CD4-positive, alpha-beta T cell treated with Interleukin-15 for 1 hour (primary cell): ENCODE data around the gene SBNO1.
"Not testable (repeated sequence)": the region's sequence is repeated elsewhere in the genome, so short reads cannot be mapped to it uniquely, and the experiment has no call there.

ENCODE experiments used
- DNase-seq: peaks from one replicate; pipeline ENCODE4 v3.0.0-alpha.2; 2020

Gene SBNO1

GRCh38 chr12:123337070-123337469 is 27.6 kb downstream of the SBNO1 start:
- no peak for DNase-seq

- no peak for DNase-seq
These were observed 28.1 kb downstream of the SBNO1 start for GRCh38 chr12:123336530-123336929.

- no peak for DNase-seq
These were observed 29.2 kb downstream of the SBNO1 start for GRCh38 chr12:123335490-123335889.

- no peak for DNase-seq
These were observed 34.8 kb downstream of the SBNO1 start for GRCh38 chr12:123329799-123330198.

- no peak for DNase-seq
These were observed 44.8 kb downstream of the SBNO1 start for GRCh38 chr12:123319826-123320225.

GRCh38 chr12:123319273-123319672 is 45.4 kb downstream of the SBNO1 start:
- no peak for DNase-seq

- not testable (repeated sequence) for DNase-seq
These were observed 51.6 kb downstream of the SBNO1 start for GRCh38 chr12:123313046-123313445.

GRCh38 chr12:123306200-123306599 is 58.4 kb downstream of the SBNO1 start:
- no peak for DNase-seq

GRCh38 chr12:123305136-123305535 is 59.5 kb downstream of the SBNO1 start:
- no peak for DNase-seq

GRCh38 chr12:123293178-123293760 is 71.4 kb downstream of the SBNO1 start:
- no peak for DNase-seq

- no peak for DNase-seq
These were observed 74.7 kb downstream of the SBNO1 start for GRCh38 chr12:123289911-123290310.

- no peak for DNase-seq
These were observed 75.8 kb downstream of the SBNO1 start for GRCh38 chr12:123288751-123289346.

- no peak for DNase-seq
These were observed 77.8 kb downstream of the SBNO1 start for GRCh38 chr12:123286652-123287373.

GRCh38 chr12:123284669-123285068 is 80.0 kb downstream of the SBNO1 start:
- no peak for DNase-seq

GRCh38 chr12:123283461-123283860 is 81.2 kb downstream of the SBNO1 start:
- no peak for DNase-seq

GRCh38 chr12:123282111-123282510 is 82.5 kb downstream of the SBNO1 start:
- DNase-seq = no peak

- DNase-seq = no peak
These were observed 83.7 kb downstream of the SBNO1 start for GRCh38 chr12:123280971-123281370.

- DNase-seq = no peak
These were observed 86.5 kb downstream of the SBNO1 start for GRCh38 chr12:123278101-123278627.

- no peak for DNase-seq
These were observed 91.5 kb downstream of the SBNO1 start for GRCh38 chr12:123273166-123273565.

GRCh38 chr12:123271001-123271668 is 93.5 kb downstream of the SBNO1 start:
- peak; percentile 70 for DNase-seq

GRCh38 chr12:123270214-123271000 is 94.2 kb downstream of the SBNO1 start:
- no peak for DNase-seq

- no peak for DNase-seq
These were observed 94.8 kb downstream of the SBNO1 start for GRCh38 chr12:123269896-123270213.

GRCh38 chr12:123269395-123269892 is 95.2 kb downstream of the SBNO1 start:
- DNase-seq = peak; percentile 48
